ENCODE results near the gene RBMS1. TPM values are rescaled to one million over a fixed set of nuclear protein-coding genes. Genes with fewer than 3 reads are reported as not detected.
A peak's percentile ranks its signal among the peaks of the same experiment; 100 is the strongest.

Gene RBMS1
- total RNA-seq, 1 donor from 2014 or later, result 148 TPM

- H3K9me3 Mint-ChIP-seq (ENCODE audit: unreplicated experiment), result peaks cover 2% of the 10 kb centered on the region
- no peak for FAIRE-seq
- no peak for TF ChIP-seq EZH2 (IDR thresholded peaks at IDR 0.05; ENCODE audit: insufficient read depth, low read length)
- TF ChIP-seq CTCF (IDR thresholded peaks at IDR 0.05; ENCODE audit: insufficient read depth, low read depth, low read length), result no peak
- Histone ChIP-seq H3K4me3 (ENCODE audit: insufficient read depth, low read depth, low read length) (no peak overlapping the region), H3K36me3 (ENCODE audit: insufficient read depth, low read length) (no peaks in the 10 kb centered on the region), H3K9me3 (ENCODE audit: insufficient read depth, low read depth, low read length) (no peaks in the 10 kb centered on the region), H3K9ac (ENCODE audit: low read length) (peak overlapping the region; percentile 42), H3K27ac (ENCODE audit: low read depth, low read length) (peak overlapping the region; percentile 78), H2AFZ (ENCODE audit: low read depth, low read length) (peak overlapping the region; percentile 11), H3K27me3 (ENCODE audit: insufficient read depth, low read length) (no peaks in the 10 kb centered on the region), H3K79me2 (ENCODE audit: insufficient read depth, low read length) (no peaks in the 10 kb centered on the region), H3K4me1 (ENCODE audit: insufficient read depth, low read length) (peaks cover 18% of the 10 kb centered on the region), H3K4me2 (ENCODE audit: low read length) (peak overlapping the region; percentile 47), H4K20me1 (ENCODE audit: insufficient read depth, low read length) (no peaks in the 10 kb centered on the region)
- H3K4me1 Mint-ChIP-seq (ENCODE audit: low read depth, unreplicated experiment), result peaks cover 59% of the 10 kb centered on the region
- H3K36me3 Mint-ChIP-seq (ENCODE audit: low read depth, unreplicated experiment), result no peaks in the 10 kb centered on the region
- peak; percentile 82 for DNase-seq (ENCODE audit: low read depth)
- H3K27ac Mint-ChIP-seq (ENCODE audit: unreplicated experiment), result peak overlapping the region; percentile 92
- no peaks in the 10 kb centered on the region for H3K27me3 Mint-ChIP-seq (ENCODE audit: low read depth, unreplicated experiment)
- H3K4me3 Mint-ChIP-seq (ENCODE audit: unreplicated experiment), result no peak overlapping the region
Measured at GRCh38 chr2:160241251-160242137, 252.1 kb downstream of the RBMS1 start.

- DNase-seq (ENCODE audit: low read depth), result no peak
- H3K9me3 Mint-ChIP-seq (ENCODE audit: unreplicated experiment), result no peaks in the 10 kb centered on the region
- H3K27me3 ChIP-seq (ENCODE audit: insufficient read depth, low read length), result no peaks in the 10 kb centered on the region
- no peaks in the 10 kb centered on the region for H3K36me3 Mint-ChIP-seq (ENCODE audit: low read depth, unreplicated experiment)
- H3K4me1 ChIP-seq (ENCODE audit: insufficient read depth, low read length), result peaks cover 18% of the 10 kb centered on the region
- no peak overlapping the region for H3K4me3 Mint-ChIP-seq (ENCODE audit: unreplicated experiment)
- no peak for FAIRE-seq
- no peak overlapping the region for H3K4me2 ChIP-seq (ENCODE audit: low read length)
- peaks cover 47% of the 10 kb centered on the region for H3K4me1 Mint-ChIP-seq (ENCODE audit: low read depth, unreplicated experiment)
- no peak overlapping the region for H3K27ac Mint-ChIP-seq (ENCODE audit: unreplicated experiment)
- no peaks in the 10 kb centered on the region for H3K27me3 Mint-ChIP-seq (ENCODE audit: low read depth, unreplicated experiment)
- H3K36me3 ChIP-seq (ENCODE audit: insufficient read depth, low read length), result no peaks in the 10 kb centered on the region
- H3K27ac ChIP-seq (ENCODE audit: low read depth, low read length), result no peak overlapping the region
- H3K4me3 ChIP-seq (ENCODE audit: insufficient read depth, low read depth, low read length), result no peak overlapping the region
- no peaks in the 10 kb centered on the region for H4K20me1 ChIP-seq (ENCODE audit: insufficient read depth, low read length)
- H3K9ac ChIP-seq (ENCODE audit: low read length), result no peak overlapping the region
- no peaks in the 10 kb centered on the region for H3K79me2 ChIP-seq (ENCODE audit: insufficient read depth, low read length)
- TF ChIP-seq EZH2 (IDR thresholded peaks at IDR 0.05; ENCODE audit: insufficient read depth, low read length), result no peak
- no peak for TF ChIP-seq CTCF (IDR thresholded peaks at IDR 0.05; ENCODE audit: insufficient read depth, low read depth, low read length)
- H2AFZ ChIP-seq (ENCODE audit: low read depth, low read length), result peak overlapping the region; percentile 8
- H3K9me3 ChIP-seq (ENCODE audit: insufficient read depth, low read depth, low read length), result no peaks in the 10 kb centered on the region
Measured at GRCh38 chr2:160239436-160239835, 254.2 kb downstream of the RBMS1 start.

DNA sequence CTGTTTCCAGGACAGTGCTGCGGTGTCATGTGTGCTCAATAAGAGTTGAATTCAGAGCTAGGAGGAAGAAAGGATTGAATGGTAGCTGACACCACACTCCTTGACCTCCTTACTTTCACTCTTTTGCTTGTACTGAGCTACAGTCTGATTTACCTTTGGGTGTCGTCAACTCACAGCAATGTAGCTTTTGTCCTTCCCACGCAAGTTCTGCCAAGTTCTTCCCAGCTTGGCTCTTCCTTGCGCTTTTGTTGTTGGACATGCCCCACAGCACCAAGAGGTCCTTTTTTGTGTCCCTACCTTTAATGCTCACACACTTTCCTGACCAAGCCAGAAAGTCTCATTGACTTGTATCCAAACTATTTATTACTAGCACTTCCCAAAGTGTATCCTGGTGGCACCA is 255.2 kb downstream of the RBMS1 start:
- Histone ChIP-seq H3K4me2 (ENCODE audit: low read length) (no peak overlapping the region), H2AFZ (ENCODE audit: low read depth, low read length) (peak overlapping the region; percentile 13), H3K27ac (ENCODE audit: low read depth, low read length) (no peak overlapping the region), H3K36me3 (ENCODE audit: insufficient read depth, low read length) (no peaks in the 10 kb centered on the region), H3K79me2 (ENCODE audit: insufficient read depth, low read length) (no peaks in the 10 kb centered on the region), H3K4me1 (ENCODE audit: insufficient read depth, low read length) (peaks cover 18% of the 10 kb centered on the region), H3K9ac (ENCODE audit: low read length) (no peak overlapping the region), H3K4me3 (ENCODE audit: insufficient read depth, low read depth, low read length) (no peak overlapping the region), H3K27me3 (ENCODE audit: insufficient read depth, low read length) (no peaks in the 10 kb centered on the region), H4K20me1 (ENCODE audit: insufficient read depth, low read length) (no peaks in the 10 kb centered on the region), H3K9me3 (ENCODE audit: insufficient read depth, low read depth, low read length) (no peaks in the 10 kb centered on the region)
- H3K4me1 Mint-ChIP-seq (ENCODE audit: low read depth, unreplicated experiment), result peaks cover 43% of the 10 kb centered on the region
- peak overlapping the region; percentile 38 for H3K27ac Mint-ChIP-seq (ENCODE audit: unreplicated experiment)
- FAIRE-seq (no peak), DNase-seq (ENCODE audit: low read depth) (no peak)
- no peaks in the 10 kb centered on the region for H3K9me3 Mint-ChIP-seq (ENCODE audit: unreplicated experiment)
- H3K4me3 Mint-ChIP-seq (ENCODE audit: unreplicated experiment), result no peak overlapping the region
- no peaks in the 10 kb centered on the region for H3K27me3 Mint-ChIP-seq (ENCODE audit: low read depth, unreplicated experiment)
- TF ChIP-seq CTCF (IDR thresholded peaks at IDR 0.05; ENCODE audit: insufficient read depth, low read depth, low read length), result no peak
- no peak for TF ChIP-seq EZH2 (IDR thresholded peaks at IDR 0.05; ENCODE audit: insufficient read depth, low read length)
- no peaks in the 10 kb centered on the region for H3K36me3 Mint-ChIP-seq (ENCODE audit: low read depth, unreplicated experiment)
